Measurements from ENCODE around the gene CFAP119.

CFAP119 gene

GRCh38 chr16:30768583-30769181, 6.8 kb upstream of the CFAP119 start:
- TF ChIP-seq SIN3A (IDR thresholded peaks at IDR 0.05; ENCODE audit: borderline replicate concordance, insufficient read depth, low read length) (no peak), REST (IDR thresholded peaks at IDR 0.05; ENCODE audit: insufficient read depth in 1 of 2, low read depth in 2 of 2, low read length in 2 of 2) (no peak), FOXP2 (optimal IDR thresholded peaks at IDR 0.05; ENCODE audit: borderline replicate concordance, extremely low read depth, extremely low read length, insufficient read depth) (no peak), POLR2AphosphoS5 (IDR thresholded peaks at IDR 0.05; ENCODE audit: low read depth, low read length) (no peak)

GRCh38 chr16:30767767-30768465, 6.1 kb upstream of the CFAP119 start:
- TF ChIP-seq SIN3A (IDR thresholded peaks at IDR 0.05; ENCODE audit: borderline replicate concordance, insufficient read depth, low read length) = no peak

- TF ChIP-seq POLR2AphosphoS5 (IDR thresholded peaks at IDR 0.05; ENCODE audit: low read depth, low read length) (no peak), TAF1 (IDR thresholded peaks at IDR 0.05; ENCODE audit: borderline replicate concordance, insufficient read depth, low read length) (no peak), SIN3A (IDR thresholded peaks at IDR 0.05; ENCODE audit: borderline replicate concordance, insufficient read depth, low read length) (no peak), FOXP2 (optimal IDR thresholded peaks at IDR 0.05; ENCODE audit: borderline replicate concordance, extremely low read depth, extremely low read length, insufficient read depth) (no peak), REST (IDR thresholded peaks at IDR 0.05; ENCODE audit: insufficient read depth in 1 of 2, low read depth in 2 of 2, low read length in 2 of 2) (no peak)
Observed at GRCh38 chr16:30766933-30767284, 5.0 kb upstream of the CFAP119 start.

GRCh38 chr16:30766206-30766932, 4.5 kb upstream of the CFAP119 start:
- no peak; the same call in 1 of the 2 replicates for TF ChIP-seq POLR2AphosphoS5 (IDR thresholded peaks at IDR 0.05; ENCODE audit: low read depth, low read length)
- no peak for TF ChIP-seq TAF1 (IDR thresholded peaks at IDR 0.05; ENCODE audit: borderline replicate concordance, insufficient read depth, low read length)
- TF ChIP-seq SIN3A (IDR thresholded peaks at IDR 0.05; ENCODE audit: borderline replicate concordance, insufficient read depth, low read length) = no peak
- TF ChIP-seq REST (IDR thresholded peaks at IDR 0.05; ENCODE audit: insufficient read depth in 1 of 2, low read depth in 2 of 2, low read length in 2 of 2) = no peak

GRCh38 chr16:30764816-30765465, 3.1 kb upstream of the CFAP119 start:
- TF ChIP-seq REST (IDR thresholded peaks at IDR 0.05; ENCODE audit: insufficient read depth in 1 of 2, low read depth in 2 of 2, low read length in 2 of 2) = no peak
- TF ChIP-seq TAF1 (IDR thresholded peaks at IDR 0.05; ENCODE audit: borderline replicate concordance, insufficient read depth, low read length) = no peak
- no peak for TF ChIP-seq POLR2AphosphoS5 (IDR thresholded peaks at IDR 0.05; ENCODE audit: low read depth, low read length)
- TF ChIP-seq FOXP2 (optimal IDR thresholded peaks at IDR 0.05; ENCODE audit: borderline replicate concordance, extremely low read depth, extremely low read length, insufficient read depth) = no peak
- TF ChIP-seq SIN3A (IDR thresholded peaks at IDR 0.05; ENCODE audit: borderline replicate concordance, insufficient read depth, low read length) = no peak
